Cardiac septum (tissue), 1 donor: ENCODE data around the gene ANKRD66. TPM values are rescaled to one million over a fixed set of nuclear protein-coding genes. Genes with fewer than 3 reads are reported as not detected.
"Not testable (repeated sequence)": the region's sequence is repeated elsewhere in the genome, so short reads cannot be mapped to it uniquely, and the experiment has no call there.

Source experiments
- DNase-seq: peaks from one replicate; pipeline ENCODE4 v3.0.0-alpha.2; 2020; ENCODE audit warnings: low spot score
- intact Hi-C: fragments of 100-400 bp; cut with DNase I; formaldehyde crosslinking; loops from one replicate; pipeline ENCODE4 v1.14.0; 2022
- long read RNA-seq: library from polyadenylated mRNA; unstranded; transcript quantifications from one replicate; pipeline ENCODE4 v2.0.0, GENCODE V29; 2021
- total RNA-seq: library from RNA; stranded (reverse); fragmentation: NEBNext Ultra II Directional; extraction: Animal tissue kit (Norgen Biotek cat#: 25700); gene quantifications from one replicate; pipeline ENCODE4 v1.2.1, GENCODE V29; 2021
- donor health status: DM: no; HTN: no; CAD: no.

Gene ANKRD66
- total RNA-seq = not detected
- long read RNA-seq = 0 reads

GRCh38 chr6:46746696-46747095 is at the start of gene ANKRD66:
Gene ANKRD66 (plus strand): TSS chr6:46746933. CDS start chr6:46751949, 5,016 bp downstream.
- intact Hi-C loops = no loop called here
- DNase-seq = no peak

GRCh38 chr6:46699970-46700369 is 46.8 kb upstream of the ANKRD66 start:
- intact Hi-C loops = no loop called here

GRCh38 chr6:46704562-46704961 is 42.2 kb upstream of the ANKRD66 start:
- DNase-seq = no peak
- intact Hi-C loops = no loop called here

More at GRCh38 chr6:46699970-46700369, 46.8 kb upstream of the ANKRD66 start:
- no peak for DNase-seq

- intact Hi-C loops = no loop called here
- no peak for DNase-seq
These were observed 40.3 kb upstream of the ANKRD66 start for GRCh38 chr6:46706464-46706863.

- no peak for DNase-seq
- intact Hi-C loops = no loop called here
These were observed 35.2 kb upstream of the ANKRD66 start for GRCh38 chr6:46711491-46711890.

GRCh38 chr6:46715141-46715540 is 31.6 kb upstream of the ANKRD66 start:
- DNase-seq = no peak
- intact Hi-C loops = no loop called here

- intact Hi-C loops = no loop called here
- no peak for DNase-seq
These were observed 27.6 kb upstream of the ANKRD66 start for GRCh38 chr6:46719099-46719498.

- intact Hi-C loops = no loop called here
- no peak for DNase-seq
These were observed 26.3 kb upstream of the ANKRD66 start for GRCh38 chr6:46720401-46720800.

GRCh38 chr6:46729787-46730326 is 16.9 kb upstream of the ANKRD66 start:
- DNase-seq = no peak
- intact Hi-C loops = no loop called here

GRCh38 chr6:46730921-46731461 is 15.7 kb upstream of the ANKRD66 start:
- DNase-seq = no peak
- intact Hi-C loops = no loop called here

- intact Hi-C loops = no loop called here
- no peak for DNase-seq
These were observed 13.4 kb upstream of the ANKRD66 start for GRCh38 chr6:46733341-46733801.

GRCh38 chr6:46734867-46735719 is 11.6 kb upstream of the ANKRD66 start, which contains the start of gene PLA2G7:
Gene PLA2G7 (minus strand): TSS chr6:46735375. CDS start chr6:46722891, 12,484 bp downstream.
- DNase-seq = no peak
- intact Hi-C loops = no loop called here

- no peak for DNase-seq
- intact Hi-C loops = no loop called here
These were observed 11.1 kb upstream of the ANKRD66 start for GRCh38 chr6:46735720-46736031.

GRCh38 chr6:46736906-46737305 is 9.8 kb upstream of the ANKRD66 start:
- intact Hi-C loops = no loop called here

GRCh38 chr6:46741482-46741881 is 5.3 kb upstream of the ANKRD66 start:
- intact Hi-C loops = no loop called here
- no peak for DNase-seq

More at GRCh38 chr6:46736906-46737305, 9.8 kb upstream of the ANKRD66 start:
- no peak for DNase-seq

- intact Hi-C loops = no loop called here
These were observed 4.8 kb upstream of the ANKRD66 start for GRCh38 chr6:46741910-46742309.

GRCh38 chr6:46743425-46744158 is 3.1 kb upstream of the ANKRD66 start:
- intact Hi-C loops = no loop called here

More at GRCh38 chr6:46741910-46742309, 4.8 kb upstream of the ANKRD66 start:
- no peak for DNase-seq

GRCh38 chr6:46744159-46744725 is 2.5 kb upstream of the ANKRD66 start:
- intact Hi-C loops = not testable (repeated sequence)

More at GRCh38 chr6:46743425-46744158, 3.1 kb upstream of the ANKRD66 start:
- DNase-seq = no peak

GRCh38 chr6:46745973-46746372 is 760 bp upstream of the ANKRD66 start:
- intact Hi-C loops = no loop called here
- no peak for DNase-seq

More at GRCh38 chr6:46744159-46744725, 2.5 kb upstream of the ANKRD66 start:
- not testable (repeated sequence) for DNase-seq
